GM18502 (cell line): ENCODE data around the gene TCF12.
A peak's percentile ranks its signal among the peaks of the same experiment; 100 is the strongest.

ENCODE experiments used
- ATAC-seq: cut with Tn5 transposase; IDR thresholded peaks from one replicate; pipeline ENCODE4 v1.9.1; 2021; ENCODE audit warnings: mild to moderate bottlenecking; ENCODE audit not compliant: unreplicated experiment, poor library complexity

Gene TCF12

GRCh38 chr15:57037548-57037947 lies 119.1 kb downstream of the TCF12 start:
- no peak for ATAC-seq

- ATAC-seq: no peak
Measured at GRCh38 chr15:57038040-57038439, 119.6 kb downstream of the TCF12 start.

GRCh38 chr15:57038496-57038895 lies 120.1 kb downstream of the TCF12 start:
- ATAC-seq: no peak

GRCh38 chr15:57041416-57041815 lies 123.0 kb downstream of the TCF12 start:
- ATAC-seq: no peak

GRCh38 chr15:57044072-57044702 lies 125.7 kb downstream of the TCF12 start:
- no peak for ATAC-seq

GRCh38 chr15:57044970-57045369 lies 126.5 kb downstream of the TCF12 start:
- no peak for ATAC-seq

- ATAC-seq: peak; percentile 95
Measured at GRCh38 chr15:57045741-57046382, 127.4 kb downstream of the TCF12 start.

- ATAC-seq: no peak
Measured at GRCh38 chr15:57048930-57049549, 130.6 kb downstream of the TCF12 start.

GRCh38 chr15:57053470-57053869 lies 135.0 kb downstream of the TCF12 start:
- ATAC-seq: no peak

GRCh38 chr15:57054204-57054750 lies 135.8 kb downstream of the TCF12 start:
- no peak for ATAC-seq

- no peak for ATAC-seq
Measured at GRCh38 chr15:57056357-57056756, 137.9 kb downstream of the TCF12 start.

GRCh38 chr15:57057134-57057930 lies 138.9 kb downstream of the TCF12 start:
- no peak for ATAC-seq

- ATAC-seq: no peak
Measured at GRCh38 chr15:57059026-57059660, 140.7 kb downstream of the TCF12 start.

GRCh38 chr15:57060799-57061198 lies 142.4 kb downstream of the TCF12 start:
- ATAC-seq: no peak

GRCh38 chr15:57061281-57061680 lies 142.8 kb downstream of the TCF12 start:
- no peak for ATAC-seq

GRCh38 chr15:57061696-57062095 lies 143.3 kb downstream of the TCF12 start:
- no peak for ATAC-seq

GRCh38 chr15:57064033-57064432 lies 145.6 kb downstream of the TCF12 start:
- ATAC-seq: no peak

GRCh38 chr15:57069423-57069822 lies 151.0 kb downstream of the TCF12 start:
- no peak for ATAC-seq

GRCh38 chr15:57070674-57071073 lies 152.2 kb downstream of the TCF12 start:
- no peak for ATAC-seq

- no peak for ATAC-seq
Measured at GRCh38 chr15:57079446-57079845, 161.0 kb downstream of the TCF12 start.
